Pancreas (tissue), 10 donors: Measurements from ENCODE around the gene POSTN. TPM values are rescaled to one million over a fixed set of nuclear protein-coding genes. Genes with fewer than 3 reads are reported as not detected.

ENCODE experiments used
- ATAC-seq, 4 donors: fragments of 200-7000 bp; cut with Tn5 transposase; one replicate each; pipeline versions ENCODE4 v1.8.0 to v1.9.1; 2020; ENCODE audit warnings: mild to moderate bottlenecking in 4 of 4, moderate library complexity in 4 of 4
- DNase-seq, 6 donors: peaks; one replicate each; pipeline ENCODE4 v3.0.0-alpha.2; 2020
- FAIRE-seq: peaks from 2 replicates; lab custom pipeline; 2012; peaks lifted over from hg19 to GRCh38; lab: Jason Lieb, UNC
- H3K27ac ChIP-seq, 4 donors: fragments of 200-600 bp; sonication (generic); 1 replicate in 3 of 4; 2 replicates in 1 of 4; pipeline versions ENCODE4 v1.5.0 to v1.8.0; 2020
- H3K27me3 ChIP-seq, 4 donors: fragments of 200-600 bp; one replicate each; pipeline ENCODE4 v1.8.0; 2021
- H3K36me3 ChIP-seq, 3 donors: fragments of 200-600 bp; sonication (generic) in 1 of 3; one replicate each; pipeline versions ENCODE4 v1.5.0 to v1.8.0; 2020 to 2021
- H3K4me1 ChIP-seq, 3 donors: fragments of 200-600 bp; one replicate each; pipeline ENCODE4 v1.8.0; 2021
- H3K4me3 ChIP-seq, 4 donors: fragments of 200-600 bp; sonication (generic) in 2 of 4; one replicate each; pipeline versions ENCODE4 v1.5.0 to v1.8.0; 2020 to 2021
- H3K9me3 ChIP-seq, 4 donors: fragments of 200-600 bp; one replicate each; pipeline ENCODE4 v1.8.0; 2021
- WGBS, 2 donors: extraction: QIAGEN DNeasy Blood & Tissue Kit; methylation state at CpG; one replicate each; pipeline ENCODE4 v1.1.7; 2013; 5-methylcytosine and 5-hydroxymethylcytosine counted together
- intact Hi-C, 3 donors: fragments of 100-400 bp; cut with DNase I; formaldehyde crosslinking; loops; one replicate each; pipeline versions ENCODE4 v1.11.1 to v1.14.2; 2022
- polyA plus RNA-seq, 2 donors: library from polyadenylated mRNA; stranded (reverse); fragments of 200-250 nt; gene quantifications; one replicate each; pipeline ENCODE4 v1.2.3, GENCODE V29; 2013
- total RNA-seq, 6 donors: library from RNA; stranded (reverse); fragmentation: NEBNext Ultra II Directional in 4 of 6; extraction: Animal tissue kit (Norgen Biotek cat#: 25700) in 4 of 6; gene quantifications; one replicate each; pipeline versions ENCODE4 v1.2.1 to v1.2.4, GENCODE V29; 2021 to 2023
- TF ChIP-seq, protein P1 (sequence below), 4 donors: fragments of 200-600 bp; sonication (generic) in 3 of 4; IDR thresholded peaks; one replicate each; pipeline versions ENCODE4 v1.5.0 to v1.8.0; 2021; ENCODE audit warnings: antibody characterized with exemption in 4 of 4
- donor health status: healthy with polysubstance abuse.
- donor health status: DM: no; HTN: no; CAD: no; lungs with moderate emphysema.
- donor health status: DM: no; HTN: no; CAD: no.
- donor health status: control.
- donor health status: control.
- donor health status: Bipolar disorder and iron deficiency.
- donor health status: DM: yes; HTN: yes; CAD: no.
- donor health status: DM: no; HTN: no; CAD: no.
- donor health status: DM: no; HTN: no; CAD: no.
- donor health status: DM: yes; HTN: yes; CAD: no.

The POSTN gene
- total and polyA plus RNA-seq, 8 donors = 0.24 to 41.6 (median 2.4) TPM

DNA sequence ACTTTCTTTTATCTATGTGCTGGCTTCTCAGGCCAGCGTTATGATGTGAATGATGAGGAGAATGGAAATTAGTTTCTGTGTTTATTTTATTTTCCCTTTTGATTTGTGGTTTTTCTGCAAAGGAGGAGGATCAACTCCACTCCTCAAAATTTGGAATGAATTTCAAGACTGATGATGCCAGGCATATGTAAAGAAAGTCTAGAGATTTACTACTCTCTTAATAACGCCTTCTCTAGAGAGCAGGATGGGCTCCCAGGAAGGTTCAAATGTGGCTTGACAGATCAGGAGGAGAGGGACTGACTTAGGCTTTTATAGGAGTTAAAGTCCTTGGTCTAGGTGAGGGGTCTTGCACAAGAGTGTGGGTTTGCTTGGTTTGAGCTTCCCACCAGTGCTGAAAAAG, 15.1 kb upstream of the POSTN start:
- H3K27me3 ChIP-seq = no peaks in the 10 kb centered on the region
- intact Hi-C loops = no loop called here
- WGBS, 2 donors = 50 to 69% methylated on average over 2 of the region's 2 CpGs
- no peaks in the 10 kb centered on the region for H3K4me1 ChIP-seq
- H3K4me3 ChIP-seq = no peak overlapping the region
- H3K36me3 ChIP-seq = no peaks in the 10 kb centered on the region
- H3K9me3 ChIP-seq = no peaks in the 10 kb centered on the region
- TF ChIP-seq, protein P1, sequence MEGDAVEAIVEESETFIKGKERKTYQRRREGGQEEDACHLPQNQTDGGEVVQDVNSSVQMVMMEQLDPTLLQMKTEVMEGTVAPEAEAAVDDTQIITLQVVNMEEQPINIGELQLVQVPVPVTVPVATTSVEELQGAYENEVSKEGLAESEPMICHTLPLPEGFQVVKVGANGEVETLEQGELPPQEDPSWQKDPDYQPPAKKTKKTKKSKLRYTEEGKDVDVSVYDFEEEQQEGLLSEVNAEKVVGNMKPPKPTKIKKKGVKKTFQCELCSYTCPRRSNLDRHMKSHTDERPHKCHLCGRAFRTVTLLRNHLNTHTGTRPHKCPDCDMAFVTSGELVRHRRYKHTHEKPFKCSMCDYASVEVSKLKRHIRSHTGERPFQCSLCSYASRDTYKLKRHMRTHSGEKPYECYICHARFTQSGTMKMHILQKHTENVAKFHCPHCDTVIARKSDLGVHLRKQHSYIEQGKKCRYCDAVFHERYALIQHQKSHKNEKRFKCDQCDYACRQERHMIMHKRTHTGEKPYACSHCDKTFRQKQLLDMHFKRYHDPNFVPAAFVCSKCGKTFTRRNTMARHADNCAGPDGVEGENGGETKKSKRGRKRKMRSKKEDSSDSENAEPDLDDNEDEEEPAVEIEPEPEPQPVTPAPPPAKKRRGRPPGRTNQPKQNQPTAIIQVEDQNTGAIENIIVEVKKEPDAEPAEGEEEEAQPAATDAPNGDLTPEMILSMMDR (IDR thresholded peaks at IDR 0.05) = no peak
- no peak for ATAC-seq
- no peak for FAIRE-seq
- DNase-seq = no peak
- no peak overlapping the region for H3K27ac ChIP-seq

DNA sequence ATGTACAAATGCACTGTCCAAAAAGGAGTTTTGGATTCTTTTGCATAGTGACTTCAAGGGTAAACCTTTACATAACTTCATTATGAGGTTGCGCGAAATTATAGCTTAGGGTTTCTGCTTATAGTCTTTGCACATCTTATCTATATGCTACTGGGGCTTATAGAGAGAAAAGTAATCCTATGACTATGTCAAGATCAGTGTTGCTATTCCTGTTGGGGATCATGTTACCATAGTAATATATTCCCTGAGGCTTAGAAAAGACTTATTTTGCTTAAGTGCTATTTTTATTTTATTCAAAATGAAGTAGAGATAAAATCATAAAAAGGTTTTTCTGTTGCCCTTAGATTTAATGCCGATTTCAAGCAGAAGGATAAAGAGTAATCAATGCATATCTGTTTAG, 14.7 kb upstream of the POSTN start:
- DNase-seq = no peak
- Histone ChIP-seq H3K4me3 (no peak overlapping the region), H3K27me3 (no peaks in the 10 kb centered on the region), H3K9me3 (no peaks in the 10 kb centered on the region), H3K4me1 (no peaks in the 10 kb centered on the region), H3K27ac (no peak overlapping the region), H3K36me3 (no peaks in the 10 kb centered on the region)
- TF ChIP-seq, protein P1 (IDR thresholded peaks at IDR 0.05) = no peak
- intact Hi-C loops = no loop called here
- 73 to 81% methylated on average over 3 of the region's 3 CpGs for WGBS, 2 donors
- no peak for ATAC-seq
- FAIRE-seq = no peak

DNA sequence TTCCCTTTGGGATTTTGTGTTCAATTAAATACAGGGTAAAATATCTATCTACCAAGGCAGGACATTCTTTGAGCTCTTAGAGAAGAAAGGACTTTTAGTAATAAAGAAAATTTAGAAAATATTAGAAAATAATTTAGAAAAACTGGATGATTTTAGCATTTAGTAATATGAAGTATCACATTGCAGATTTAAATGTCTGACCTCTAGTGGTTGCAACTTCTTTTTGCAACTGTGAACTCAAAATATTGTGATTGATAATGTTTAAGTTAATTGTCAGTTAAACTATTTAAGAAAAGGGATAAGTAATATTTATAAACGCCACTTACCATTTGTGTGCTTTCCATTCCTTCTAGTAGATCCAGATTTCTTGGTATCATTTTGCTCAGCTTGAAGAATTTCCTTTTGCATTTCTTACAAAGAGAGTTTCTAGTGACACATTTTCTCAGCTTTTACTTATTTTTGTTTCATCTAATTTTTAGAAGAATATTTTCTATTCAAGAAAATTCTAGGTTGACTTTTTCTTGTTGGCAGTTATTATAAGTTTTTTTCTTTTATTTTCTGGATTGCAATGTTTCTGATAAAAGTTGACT, 10.3 kb upstream of the POSTN start:
- Histone ChIP-seq H3K27ac (no peak overlapping the region), H3K27me3 (no peaks in the 10 kb centered on the region), H3K4me1 (no peaks in the 10 kb centered on the region), H3K9me3 (no peaks in the 10 kb centered on the region), H3K4me3 (no peak overlapping the region), H3K36me3 (no peaks in the 10 kb centered on the region)
- ATAC-seq (no peak), DNase-seq (no peak), FAIRE-seq (no peak)
- WGBS, 2 donors = 17 to 37% methylated on average over 1 of the region's 1 CpG
- TF ChIP-seq, protein P1 (IDR thresholded peaks at IDR 0.05) = peak in 1 of 4 donors; percentile 19
- intact Hi-C loops = loop anchor here in 2 of 3 donors (10.0 kb wide), 2 partner anchors 504 to 534 kb away; partner anchors contain the start of gene CSNK1A1L (in 1 of the 2)

DNA sequence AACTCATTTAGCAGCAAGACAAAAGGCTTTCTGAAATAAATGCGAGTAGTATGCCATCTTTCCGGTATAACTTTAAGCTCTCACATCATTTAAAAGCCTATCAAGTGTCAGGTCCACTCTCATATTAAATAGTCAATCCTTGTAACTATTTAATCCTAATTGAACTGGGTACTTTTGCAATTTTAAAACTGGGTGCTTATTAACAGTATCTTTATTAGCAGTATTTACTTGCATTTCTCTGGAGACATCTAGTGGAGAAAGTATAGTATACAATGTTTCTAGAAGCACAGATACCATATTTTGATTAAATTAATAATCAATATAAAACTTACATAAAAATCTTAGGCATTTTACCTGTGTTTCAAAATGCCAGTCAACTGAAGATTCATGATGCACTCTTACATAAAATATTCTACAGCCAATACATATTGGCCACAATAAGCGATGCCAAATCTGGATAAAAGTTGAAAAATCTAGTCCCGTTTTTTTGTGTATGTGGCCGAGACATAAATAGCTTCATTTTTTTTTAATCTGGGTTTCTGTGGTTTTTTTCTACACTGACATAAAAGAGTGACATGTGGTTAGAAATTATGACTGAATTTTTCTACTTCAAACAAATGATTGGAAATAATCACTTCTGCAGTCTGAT, 4.3 kb upstream of the POSTN start:
- 52 to 69% methylated on average over 5 of the region's 5 CpGs for WGBS, 2 donors

More for the DNA sequence above, 4.3 kb upstream of the POSTN start:
- FAIRE-seq = no peak
- intact Hi-C loops = loop anchor here in 2 of 3 donors (10.0 kb wide), 2 partner anchors 498 to 528 kb away; partner anchors contain the start of gene CSNK1A1L (in 1 of the 2)
- ATAC-seq = peak in 2 of 4 donors; percentile 44 to 57
- TF ChIP-seq, protein P1 (IDR thresholded peaks at IDR 0.05) = peak in 3 of 4 donors; percentile 15 to 23 (median 20)
- H3K4me3 ChIP-seq = no peak overlapping the region
- no peaks in the 10 kb centered on the region for H3K27me3 ChIP-seq
- H3K4me1 ChIP-seq = no peaks in the 10 kb centered on the region
- no peaks in the 10 kb centered on the region for H3K36me3 ChIP-seq
- no peak for DNase-seq
- H3K27ac ChIP-seq = no peak overlapping the region
- H3K9me3 ChIP-seq = no peaks in the 10 kb centered on the region
